OCI-LY1 (cell line): ENCODE results near the gene LRRC4B.

Source experiments
- H2AFZ ChIP-seq: fragments of 200-600 bp; sonication (generic), shearing (Covaris generic); 2 replicates; pipeline ENCODE4 v1.6.0; 2014; ENCODE audit warnings: antibody characterized with exemption, mild to moderate bottlenecking, low read length
- H3F3A ChIP-seq: fragments of 200-600 bp; sonication (generic), shearing (Covaris generic); 2 replicates; pipeline ENCODE4 v1.6.0; 2014; ENCODE audit warnings: mild to moderate bottlenecking, antibody characterized with exemption, low read length, moderate library complexity; ENCODE audit not compliant: insufficient read depth
- H3K27ac ChIP-seq: fragments of 200-600 bp; sonication (generic); 2 replicates; pipeline ENCODE4 v1.5.1; 2014; ENCODE audit warnings: low read length, mixed run types, mild to moderate bottlenecking, low read depth; ENCODE audit not compliant: poor library complexity, severe bottlenecking
- H3K27me3 ChIP-seq: fragments of 200-600 bp; sonication (generic); 2 replicates; pipeline ENCODE4 v1.6.0; 2014; ENCODE audit warnings: antibody characterized with exemption, mild to moderate bottlenecking, low read length, moderate library complexity; ENCODE audit not compliant: insufficient read depth
- H3K36me3 ChIP-seq: fragments of 200-600 bp; sonication (generic); 2 replicates; pipeline ENCODE4 v1.6.1; 2014; ENCODE audit warnings: mild to moderate bottlenecking, antibody characterized with exemption, low read length, moderate library complexity, mixed read lengths; ENCODE audit not compliant: insufficient read depth
- H3K4me1 ChIP-seq: fragments of 200-600 bp; sonication (generic); 2 replicates; pipeline ENCODE4 v1.5.1; 2014; ENCODE audit warnings: mild to moderate bottlenecking, low read length, moderate library complexity; ENCODE audit not compliant: insufficient read depth, severe bottlenecking
- H3K4me2 ChIP-seq: fragments of 200-600 bp; sonication (generic), shearing (Covaris generic); 2 replicates; pipeline ENCODE4 v1.6.1; 2014; ENCODE audit warnings: low read length
- H3K4me3 ChIP-seq: fragments of 200-600 bp; sonication (generic); 2 replicates; pipeline ENCODE4 v1.5.1; 2014; ENCODE audit warnings: low read length, low read depth, mild to moderate bottlenecking, mixed read lengths; ENCODE audit not compliant: poor library complexity, severe bottlenecking
- H3K79me2 ChIP-seq: fragments of 200-600 bp; shearing (Covaris generic); 2 replicates; pipeline ENCODE4 v1.6.1; 2016; ENCODE audit warnings: mixed run types, low read length, mixed read lengths; ENCODE audit not compliant: insufficient read depth
- H3K9ac ChIP-seq: fragments of 200-600 bp; sonication (generic), shearing (Covaris generic); 2 replicates; pipeline ENCODE4 v1.6.1; 2014; ENCODE audit warnings: mild to moderate bottlenecking, low read length, mixed read lengths
- H3K9me2 ChIP-seq: fragments of 200-600 bp; sonication (generic), shearing (Covaris generic); 2 replicates; pipeline ENCODE4 v1.6.1; 2014; ENCODE audit warnings: low read depth, mild to moderate bottlenecking, low read length, mixed read lengths
- H3K9me3 ChIP-seq: fragments of 200-600 bp; shearing (Covaris generic); 2 replicates; pipeline ENCODE4 v1.6.1; 2014; ENCODE audit warnings: low read length, mixed read lengths
- H4K20me1 ChIP-seq: fragments of 200-600 bp; sonication (generic), shearing (Covaris generic); 2 replicates; pipeline ENCODE4 v1.6.0; 2016; ENCODE audit warnings: mild to moderate bottlenecking, low read length; ENCODE audit not compliant: insufficient read depth
- CTCF ChIP-seq: fragments of 200-600 bp; sonication (generic), shearing (Covaris generic); IDR thresholded peaks from 2 replicates; pipeline ENCODE4 v1.5.1; 2017; ENCODE audit warnings: mild to moderate bottlenecking, antibody characterized with exemption, low read length, moderate library complexity, mixed read lengths
- EZH2 ChIP-seq: fragments of 200-600 bp; sonication (generic), shearing (Covaris generic); IDR thresholded peaks from 2 replicates; pipeline ENCODE4 v1.8.0; 2017; ENCODE audit warnings: borderline replicate concordance, mixed run types, mild to moderate bottlenecking, antibody characterized with exemption, low read length, moderate library complexity, mixed read lengths

The LRRC4B gene

GRCh38 chr19:50558039-50558438 is 10.2 kb downstream of the LRRC4B start:
- Histone ChIP-seq H3K36me3 (no peaks in the 10 kb centered on the region), H3K79me2 (no peaks in the 10 kb centered on the region), H3K4me1 (no peaks in the 10 kb centered on the region), H3K4me2 (no peak overlapping the region), H3K9ac (no peak overlapping the region), H3K9me2 (no peaks in the 10 kb centered on the region), H3K4me3 (no peak overlapping the region), H3K27me3 (peaks cover 7% of the 10 kb centered on the region; the same call in 1 of the 2 replicates), H3K9me3 (no peaks in the 10 kb centered on the region), H3F3A (no peaks in the 10 kb centered on the region), H3K27ac (no peak overlapping the region), H2AFZ (no peak overlapping the region), H4K20me1 (no peaks in the 10 kb centered on the region)
- TF ChIP-seq CTCF: no peak
- no peak for TF ChIP-seq EZH2

- H4K20me1 ChIP-seq: no peaks in the 10 kb centered on the region
- H2AFZ ChIP-seq: no peak overlapping the region
- H3K4me2 ChIP-seq: no peak overlapping the region
- H3K27me3 ChIP-seq: peaks cover 11% of the 10 kb centered on the region; the same call in 1 of the 2 replicates
- H3K9ac ChIP-seq: no peak overlapping the region
- H3K4me3 ChIP-seq: no peak overlapping the region
- no peaks in the 10 kb centered on the region for H3K9me3 ChIP-seq
- H3K79me2 ChIP-seq: no peaks in the 10 kb centered on the region
- TF ChIP-seq EZH2 (no peak), CTCF (no peak)
- H3F3A ChIP-seq: no peaks in the 10 kb centered on the region
- H3K4me1 ChIP-seq: no peaks in the 10 kb centered on the region
- no peaks in the 10 kb centered on the region for H3K36me3 ChIP-seq
- H3K27ac ChIP-seq: no peak overlapping the region
- no peaks in the 10 kb centered on the region for H3K9me2 ChIP-seq
Measured at GRCh38 chr19:50557009-50557613, 11.1 kb downstream of the LRRC4B start.

- no peaks in the 10 kb centered on the region for H3K36me3 ChIP-seq
- TF ChIP-seq EZH2: no peak
- TF ChIP-seq CTCF: peak; percentile 100
- no peaks in the 10 kb centered on the region for H3K9me3 ChIP-seq
- H3K27ac ChIP-seq: no peak overlapping the region
- H3K4me3 ChIP-seq: peak overlapping the region; percentile 54
- peak overlapping the region; percentile 64 for H3K4me2 ChIP-seq
- H3K9ac ChIP-seq: peak overlapping the region; percentile 25; the same call in 1 of the 2 replicates
- H3K9me2 ChIP-seq: no peaks in the 10 kb centered on the region
- H3F3A ChIP-seq: no peaks in the 10 kb centered on the region
- H3K4me1 ChIP-seq: no peaks in the 10 kb centered on the region
- no peaks in the 10 kb centered on the region for H3K79me2 ChIP-seq
- H2AFZ ChIP-seq: 0 out of 2 replicates have a peak overlapping the region, but pooled peaks have one; percentile 7
- H4K20me1 ChIP-seq: no peaks in the 10 kb centered on the region
- peaks cover 11% of the 10 kb centered on the region; the same call in 1 of the 2 replicates for H3K27me3 ChIP-seq
Measured at GRCh38 chr19:50556282-50557008, 11.8 kb downstream of the LRRC4B start.
